NCI-H510A treated with DMSO at 0.1 percent for 48 hours (cell line): Measurements from ENCODE around the gene XAGE2.

ENCODE experiments used
- DNase-seq: peaks from one replicate; lab custom pipeline; 2025; lab: John Stamatoyannopoulos, UW

The XAGE2 gene

DNA sequence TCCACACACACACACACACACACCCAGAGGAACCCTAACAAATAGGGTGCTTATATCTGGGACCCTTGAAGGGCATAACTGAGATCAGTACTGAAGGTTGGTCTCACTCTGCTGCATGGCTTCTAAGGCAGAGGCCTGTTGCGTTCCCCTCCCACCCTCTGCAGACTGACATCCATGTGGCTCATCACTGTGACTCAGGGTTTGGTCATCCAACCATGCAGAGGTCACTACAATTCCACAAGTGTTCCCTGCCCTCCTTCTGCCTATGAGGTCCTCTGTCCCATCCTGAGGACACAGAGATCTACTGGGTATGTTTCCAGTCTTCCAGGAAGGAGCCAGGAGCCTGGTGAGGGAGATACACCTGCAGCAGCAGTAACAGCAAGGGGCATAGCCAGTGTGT is 55.8 kb downstream of the XAGE2 start:
- DNase-seq, result no peak
